ENCODE data around the gene GLYATL1B.
"Not testable (repeated sequence)": the region's sequence is repeated elsewhere in the genome, so short reads cannot be mapped to it uniquely, and the experiment has no call there.

GLYATL1B gene

DNA sequence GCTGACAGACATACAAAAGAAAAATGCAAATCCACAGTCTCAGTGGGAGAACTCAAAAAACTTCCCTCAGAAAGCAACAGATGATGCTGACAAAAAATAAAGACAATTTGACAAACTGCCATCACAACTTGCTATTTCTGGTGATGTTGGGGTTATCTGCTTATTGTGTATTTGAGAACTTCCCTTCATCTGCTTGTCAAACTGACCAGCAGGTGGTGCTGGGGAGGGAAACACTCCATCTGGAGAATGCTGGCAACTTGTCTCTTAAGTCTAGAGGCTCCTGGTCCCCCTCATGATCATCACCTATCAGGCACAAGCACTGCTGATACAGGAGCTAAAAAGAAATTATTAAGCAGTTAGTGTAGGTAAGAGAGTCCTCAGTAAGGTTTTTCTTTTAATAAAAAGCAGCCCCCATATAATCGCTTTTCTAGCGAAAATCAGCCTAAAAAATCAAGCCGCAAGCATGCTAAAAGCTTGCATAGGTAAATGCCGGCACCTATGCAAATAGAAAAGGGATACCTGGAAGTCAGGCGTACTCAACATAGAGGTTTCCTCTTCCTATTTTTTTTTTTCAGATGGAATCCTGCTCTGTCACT, 11.1 kb downstream of the GLYATL1B start:
- DNase-seq: peak; percentile 59

- DNase-seq: not testable (repeated sequence)
Observed at GRCh38 chr11:59097938-59098337, 11.8 kb downstream of the GLYATL1B start.

GRCh38 chr11:59102259-59102765, 16.2 kb downstream of the GLYATL1B start:
- peak; percentile 38 for DNase-seq

DNA sequence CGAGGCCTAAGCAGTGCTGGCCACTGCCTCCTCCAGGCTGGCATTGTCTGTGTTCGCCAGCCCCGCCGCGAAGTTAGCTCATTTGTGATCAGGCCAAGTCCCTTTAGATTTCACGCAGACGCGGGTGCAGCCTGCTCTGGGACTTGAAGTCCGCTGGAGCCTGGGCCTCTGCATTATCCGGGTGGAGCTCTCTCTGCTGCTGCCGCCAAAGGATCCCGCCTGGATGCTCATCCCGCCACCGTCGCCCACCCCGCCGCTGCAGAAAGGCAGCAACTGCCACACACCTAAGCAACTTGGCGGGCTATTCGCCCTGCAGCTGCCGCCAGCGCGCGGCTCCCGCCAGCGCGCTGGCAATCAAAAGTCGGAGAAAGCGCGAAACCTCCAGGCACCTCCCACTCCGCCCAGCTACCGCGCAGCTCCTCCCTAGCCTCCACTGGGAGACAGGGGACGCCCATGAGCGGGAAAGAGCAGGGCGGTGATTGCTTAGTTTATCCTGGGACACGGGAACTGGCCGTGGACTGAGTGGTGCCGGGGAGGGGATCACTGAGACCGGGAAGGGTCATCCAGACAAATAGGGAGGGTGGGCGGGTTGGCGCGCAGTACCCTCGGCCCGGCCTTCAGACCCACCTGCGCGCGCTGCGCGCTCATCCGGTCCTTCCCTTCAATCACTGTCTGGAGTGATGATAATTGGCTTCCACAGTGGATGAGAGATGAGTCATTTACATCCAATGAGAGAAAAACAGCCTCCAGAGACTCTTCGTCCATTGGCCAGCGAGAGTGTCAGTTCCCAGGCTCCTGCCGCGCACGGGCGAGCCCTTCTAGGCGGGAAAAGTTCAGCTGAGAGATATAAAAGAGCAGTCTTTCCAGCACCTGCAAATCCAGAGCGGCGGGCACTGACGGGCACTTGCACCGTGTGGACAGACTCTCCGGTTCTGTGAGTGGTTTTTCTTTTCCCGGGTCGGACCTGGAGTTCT, 20.5 kb downstream of the GLYATL1B start, which contains the start of gene FAM111B:
FAM111B (plus strand) TSS at position 875 of the 974 bp plus-strand sequence. CDS start 2,389 bp downstream, outside the sequence.
- DNase-seq: peak; percentile 93

DNA sequence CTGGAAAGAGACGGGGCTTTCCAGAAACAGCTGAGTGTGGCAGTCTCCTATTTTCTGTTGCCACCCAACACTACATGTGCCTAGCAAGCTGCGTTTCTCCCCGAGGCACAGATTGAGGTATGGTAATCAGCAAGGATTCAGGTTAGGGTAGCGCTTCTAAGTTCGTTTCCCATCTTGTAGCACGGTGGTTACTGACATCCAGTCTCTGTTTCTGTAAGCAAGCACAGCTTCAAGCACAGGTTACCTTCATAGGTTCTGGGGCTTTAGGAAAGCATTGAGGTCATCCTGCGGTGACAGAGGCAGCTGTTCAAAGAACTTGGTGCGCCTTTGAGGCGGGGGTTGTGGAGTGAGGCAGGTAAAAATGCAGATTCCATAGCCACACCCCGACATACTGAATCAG, 21.6 kb downstream of the GLYATL1B start:
- not testable (repeated sequence) for DNase-seq

DNA sequence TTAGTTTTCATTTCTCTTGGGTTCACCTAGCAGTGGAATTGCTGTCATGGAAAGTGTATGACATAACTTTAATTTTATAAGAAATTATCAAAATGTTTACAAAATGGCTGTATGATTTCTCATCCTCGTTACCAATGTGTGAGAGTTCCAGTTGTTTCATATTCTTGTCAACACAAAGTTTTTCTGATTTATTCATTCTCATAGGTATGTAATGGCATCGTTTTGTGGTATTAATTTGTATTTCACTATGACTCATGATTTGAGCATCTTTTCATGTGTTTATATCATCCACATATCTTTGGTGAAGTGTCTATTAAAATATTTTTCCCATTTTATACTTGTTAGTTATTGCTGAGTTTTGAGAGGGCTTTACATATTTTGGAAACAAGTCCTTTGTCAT, 26.4 kb downstream of the GLYATL1B start:
- peak; percentile 23 for DNase-seq

- DNase-seq: no peak
Observed at GRCh38 chr11:59114344-59114743, 28.2 kb downstream of the GLYATL1B start.

DNA sequence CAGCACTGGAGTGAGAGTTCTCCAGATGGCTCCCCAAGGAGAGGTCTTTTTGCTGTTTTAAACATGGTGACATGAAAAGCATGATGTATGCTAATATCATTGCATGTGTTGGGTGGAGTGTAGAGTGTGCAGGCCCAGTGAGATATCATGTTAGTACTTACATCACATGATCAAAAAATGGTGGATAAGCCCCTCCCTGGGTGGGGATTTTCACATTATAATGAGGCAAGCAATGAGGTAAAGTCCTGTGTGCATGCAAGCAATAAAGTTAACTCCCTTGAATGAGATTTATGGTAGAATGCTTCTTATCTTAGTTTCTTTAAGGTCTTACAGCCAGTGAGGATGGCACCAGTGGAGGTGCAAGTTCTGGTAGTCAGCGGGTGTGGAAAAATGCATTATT, 29.4 kb downstream of the GLYATL1B start:
- DNase-seq: no peak

DNA sequence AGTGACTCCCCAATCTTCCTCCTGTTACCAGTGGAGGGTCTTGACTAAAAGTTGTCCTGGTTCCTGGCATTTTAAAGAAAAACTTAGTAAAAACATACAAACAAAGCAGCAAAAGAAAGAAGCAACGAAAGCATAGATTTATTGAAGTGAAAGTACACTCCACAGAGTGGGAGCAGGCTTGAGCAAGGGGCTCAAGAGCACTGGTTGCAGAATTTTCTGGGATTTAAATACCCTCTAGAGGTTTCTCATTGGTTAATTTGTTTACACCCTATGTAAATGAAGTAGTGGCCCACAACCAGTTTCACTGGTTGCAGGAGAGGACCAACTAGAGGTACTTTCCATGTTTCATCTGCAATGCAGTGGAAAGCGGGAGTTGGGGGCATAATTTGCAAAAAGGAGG, 31.7 kb downstream of the GLYATL1B start:
- DNase-seq: no peak

DNA sequence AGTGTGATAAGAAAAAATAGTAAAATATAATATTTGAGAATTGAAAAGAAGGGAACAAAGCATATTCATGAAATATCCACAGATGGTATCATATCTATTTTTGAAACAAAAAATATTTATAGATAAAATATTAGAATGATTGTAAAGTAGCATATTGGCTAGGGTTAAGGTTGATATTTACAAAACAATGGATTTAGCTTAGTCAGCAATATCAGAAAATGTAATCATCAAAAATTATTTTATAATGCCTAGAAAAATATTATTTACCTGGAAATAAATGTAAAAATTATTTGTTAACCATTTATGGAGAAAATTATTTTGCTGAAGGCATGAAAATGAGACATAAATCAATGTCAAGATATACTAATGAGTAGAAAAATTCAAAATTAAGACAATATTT, 33.7 kb downstream of the GLYATL1B start:
- no peak for DNase-seq

DNA sequence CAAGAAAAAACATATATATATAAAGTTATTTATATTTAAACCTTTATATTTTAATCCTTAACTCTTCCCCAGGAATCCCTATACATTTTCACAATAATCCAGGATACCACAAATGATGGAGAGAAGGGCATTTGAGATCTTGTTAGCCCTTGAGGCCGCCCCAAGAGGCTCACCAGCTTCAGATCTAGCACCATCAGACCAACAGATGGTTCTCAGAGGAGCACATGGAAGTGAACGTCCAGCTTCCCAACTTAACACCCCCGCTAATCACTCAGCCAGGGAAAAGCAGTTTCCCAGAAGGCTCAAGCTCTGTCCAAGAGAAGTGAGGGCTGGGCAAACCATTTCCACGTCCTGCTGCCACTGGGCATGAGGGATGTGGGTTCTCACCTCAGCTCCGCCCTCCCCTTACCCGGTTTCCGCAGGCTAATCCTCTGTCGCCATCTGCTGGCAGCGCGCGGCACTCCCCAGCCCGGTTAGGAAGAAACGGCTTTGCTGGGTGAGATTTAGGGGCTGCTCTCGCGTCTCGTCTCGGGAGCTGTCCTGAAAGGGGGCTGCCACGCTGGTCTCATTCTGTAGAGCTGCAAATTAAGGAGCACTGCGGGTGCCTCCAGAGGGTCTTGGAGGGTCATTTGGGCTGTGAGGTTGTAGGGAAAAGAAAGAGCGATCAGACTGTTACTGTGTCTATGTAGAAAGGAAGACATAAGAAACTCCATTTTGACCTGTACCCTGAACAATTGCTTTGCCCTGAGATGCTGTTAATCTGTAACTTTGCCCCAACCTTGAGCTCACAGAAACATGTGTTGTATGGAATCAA, 49.7 kb downstream of the GLYATL1B start:
- peak; percentile 73 for DNase-seq

DNA sequence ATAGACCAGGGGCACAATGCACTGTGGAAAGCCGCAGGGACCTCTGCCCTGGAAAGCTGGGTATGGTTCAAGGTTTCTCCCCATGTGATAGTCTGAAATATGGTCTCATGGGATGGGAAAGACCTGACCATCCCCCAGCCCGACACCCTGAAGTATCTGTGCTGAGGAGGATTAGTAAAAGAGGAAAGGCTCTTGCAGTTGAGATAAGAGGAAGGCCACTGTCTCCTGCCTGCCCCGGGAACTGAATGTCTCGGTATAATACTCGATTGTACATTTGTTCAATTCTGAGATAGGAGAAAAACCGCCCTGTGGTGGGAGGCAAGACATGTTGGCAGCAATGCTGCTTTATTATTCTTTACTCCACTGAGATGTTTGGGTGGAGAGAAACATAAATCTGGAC, 50.4 kb downstream of the GLYATL1B start:
- not testable (repeated sequence) for DNase-seq

GRCh38 chr11:59137190-59137589, 51.1 kb downstream of the GLYATL1B start:
- no peak for DNase-seq

GRCh38 chr11:59138643-59139042, 52.5 kb downstream of the GLYATL1B start:
- no peak for DNase-seq

- DNase-seq: no peak
Observed at GRCh38 chr11:59141191-59141590, 55.1 kb downstream of the GLYATL1B start.

- DNase-seq: peak; percentile 62
Observed at GRCh38 chr11:59141673-59142460, 55.8 kb downstream of the GLYATL1B start.

- DNase-seq: peak; percentile 87
Observed at GRCh38 chr11:59142530-59143507, 56.7 kb downstream of the GLYATL1B start, which contains the start of gene FAM111A. Gene FAM111A, plus strand, starts transcription at chr11:59142856. Its CDS starts 6,017 bp downstream, at chr11:59148873.

DNA sequence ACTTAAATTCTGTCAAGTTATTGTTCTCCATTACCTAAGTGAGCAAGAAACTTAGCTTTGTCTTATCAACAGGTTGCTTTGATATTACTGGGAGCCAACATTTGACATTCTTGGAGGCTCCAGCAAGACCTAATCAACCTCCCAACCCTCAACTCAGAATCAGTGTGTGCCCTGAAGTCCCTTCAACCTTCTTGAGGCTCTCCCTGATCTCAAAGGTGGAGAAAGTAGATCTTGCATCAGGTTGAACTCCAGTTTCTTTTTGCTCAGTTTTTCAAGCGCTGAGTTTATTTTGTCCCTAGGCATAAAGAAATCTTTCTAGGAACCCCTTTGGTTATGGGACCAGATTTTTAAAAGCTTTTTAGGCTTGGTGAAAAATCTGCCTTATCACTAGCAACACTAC, 58.0 kb downstream of the GLYATL1B start:
- no peak for DNase-seq

All from fibroblast of upper back skin (primary cell).